ENCODE data around the gene FAM120B.

GRCh38 chr6:170268216-170269129, 38.1 kb upstream of the FAM120B start:
- TF ChIP-seq GATA2 (IDR thresholded peaks at IDR 0.05; ENCODE audit: low read depth, low read length) (no peak), GATA3 (IDR thresholded peaks at IDR 0.05; ENCODE audit: low read depth, low read length) (no peak)

Measured in SH-SY5Y (cell line).